HepG2 (cell line): ENCODE results near the gene SESN1. TPM values are rescaled to one million over a fixed set of nuclear protein-coding genes. Genes with fewer than 3 reads are reported as not detected.

Experiments
- ATAC-seq: fragments of 200-7000 bp; cut with Tn5 transposase; 3 replicates; pipeline ENCODE4 v1.9.1; 2020; ENCODE audit warnings: mild to moderate bottlenecking, moderate library complexity
- BruUV-seq: library from RNA; stranded (reverse); fragments of 400-500 nt; replicated peaks from 2 replicates; lab custom pipeline; 2021; lab: Mats Ljungman, UMichigan
- CTCF ChIA-PET: fragments of 300-600 bp; formaldehyde crosslinking; extraction: SDS; loops from one replicate; lab custom pipeline; 2021; ENCODE audit warnings: low total read pairs, inconsistent platforms, low intra/inter-chr PET ratio; lab: Yijun Ruan, JAX
- POLR2A ChIA-PET: fragments of 350-600 bp; sonication (Branson Sonifier 250); formaldehyde crosslinking; loops from one replicate; lab custom pipeline; 2020; ENCODE audit warnings: antibody characterized with exemption, inconsistent platforms; lab: Yijun Ruan, JAX
- DNase-seq: peaks from one replicate; pipeline ENCODE4 v3.0.0-alpha.2; 2015; ENCODE audit warnings: low spot score
- FAIRE-seq: peaks from 3 replicates; lab custom pipeline; 2011; peaks lifted over from hg19 to GRCh38; lab: Jason Lieb, UNC
- H2AFZ ChIP-seq: one replicate; pipeline ENCODE4 v1.6.1; 2011; ENCODE audit warnings: low read length, inconsistent platforms
- H3K27ac ChIP-seq: fragments of 300-600 bp; 3 replicates; pipeline ENCODE4 v1.8.0; 2011; ENCODE audit warnings: mixed run types, mild to moderate bottlenecking, mixed read lengths, low read length, inconsistent platforms; ENCODE audit not compliant: insufficient read depth; ENCODE audit errors: extremely low read length
- H3K27me3 ChIP-seq, 2 experiments: fragments of 200-600 bp in 1 of 2; 2 replicates in 1 of 2; 3 replicates in 1 of 2; pipeline versions ENCODE4 v1.6.0 to v1.8.0; 2011; ENCODE audit warnings: low read length in 2 of 2, mild to moderate bottlenecking in 2 of 2, moderate library complexity in 2 of 2, inconsistent platforms in 1 of 2; ENCODE audit not compliant: insufficient read depth in 2 of 2, control insufficient read depth in 1 of 2
- H3K36me3 ChIP-seq, 2 experiments: fragments of 200-600 bp in 1 of 2; replicated peaks in 1 of 2; 2 replicates in 1 of 2; 3 replicates in 1 of 2; pipeline versions ENCODE4 v1.5.1 to v1.8.0; 2011; ENCODE audit warnings: low read length in 2 of 2, inconsistent platforms in 1 of 2; ENCODE audit not compliant: insufficient read depth in 2 of 2, control insufficient read depth in 1 of 2
- H3K4me1 ChIP-seq: 2 replicates; pipeline ENCODE4 v1.5.1; 2012; ENCODE audit warnings: low read length, inconsistent platforms; ENCODE audit not compliant: insufficient read depth
- H3K4me2 ChIP-seq: 2 replicates; pipeline ENCODE4 v1.6.0; 2011; ENCODE audit warnings: low read depth, low read length, inconsistent platforms
- H3K4me3 ChIP-seq, 3 experiments: fragments of 200-600 bp in 1 of 3; sonication (generic), shearing (Covaris generic) in 1 of 3; replicated peaks in 1 of 3; 2 replicates each; pipeline ENCODE4 v1.5.1; 2011 to 2016; ENCODE audit warnings: low read length in 3 of 3, inconsistent platforms in 2 of 3, low read depth in 2 of 3, mild to moderate bottlenecking in 2 of 3, control low read depth in 1 of 3, mixed read lengths in 1 of 3; ENCODE audit not compliant: insufficient read depth in 1 of 3
- H3K79me2 ChIP-seq: one replicate; pipeline ENCODE4 v1.6.1; 2011; ENCODE audit warnings: low read length, inconsistent platforms; ENCODE audit not compliant: insufficient read depth
- H3K9ac ChIP-seq: 2 replicates; pipeline ENCODE4 v1.6.0; 2011; ENCODE audit warnings: mild to moderate bottlenecking, low read depth, low read length, inconsistent platforms; ENCODE audit not compliant: insufficient read depth
- H3K9me3 ChIP-seq: 2 replicates; pipeline ENCODE4 v1.5.1; 2012; ENCODE audit warnings: mild to moderate bottlenecking, low read length
- H4K20me1 ChIP-seq: 2 replicates; pipeline ENCODE4 v1.6.0; 2011; ENCODE audit warnings: inconsistent platforms, mild to moderate bottlenecking, low read length, moderate library complexity; ENCODE audit not compliant: insufficient read depth
- BHLHE40 ChIP-seq: IDR thresholded peaks from 2 replicates; pipeline ENCODE4 v1.6.1; 2011; ENCODE audit warnings: low read length, improper control_type of control experiment
- CTCF ChIP-seq: sonication (generic); formaldehyde crosslinking; IDR thresholded peaks from 2 replicates; pipeline ENCODE4 v1.5.0; 2020; ENCODE audit warnings: mild to moderate bottlenecking, missing genetic modification reagents, moderate library complexity
- HMG20A ChIP-seq: IDR thresholded peaks from 2 replicates; pipeline ENCODE4 v1.6.1; 2016; ENCODE audit warnings: borderline replicate concordance
- MIER2 ChIP-seq: IDR thresholded peaks from 2 replicates; pipeline ENCODE4 v1.6.1; 2016; ENCODE audit warnings: missing biosample characterization, missing genetic modification reagents
- PHB2 ChIP-seq: fragments of 450-650 bp; IDR thresholded peaks from 2 replicates; pipeline ENCODE4 v1.6.1; 2018; ENCODE audit not compliant: partially characterized antibody
- SIX4 ChIP-seq: sonication (generic); formaldehyde crosslinking; IDR thresholded peaks from 2 replicates; pipeline ENCODE4 v1.4.0; 2020; ENCODE audit warnings: missing genetic modification reagents
- SKI ChIP-seq: fragments of 450-650 bp; IDR thresholded peaks from one replicate; pipeline ENCODE4 v1.6.1; 2018; ENCODE audit warnings: mild to moderate bottlenecking; ENCODE audit not compliant: partially characterized antibody
- SMAD3 ChIP-seq: sonication (generic); formaldehyde crosslinking; IDR thresholded peaks from 2 replicates; pipeline ENCODE4 v1.4.0; 2020; ENCODE audit warnings: missing genetic modification reagents
- STAG1 ChIP-seq: sonication (generic); formaldehyde crosslinking; IDR thresholded peaks from 2 replicates; pipeline ENCODE4 v1.4.0; 2020; ENCODE audit warnings: missing genetic modification reagents
- TEAD3 ChIP-seq: optimal IDR thresholded peaks from 2 replicates; pipeline ENCODE3; 2016; ENCODE audit warnings: borderline replicate concordance
- ZSCAN12 ChIP-seq: sonication (generic); formaldehyde crosslinking; IDR thresholded peaks from 2 replicates; pipeline ENCODE4 v1.9.0; 2021; ENCODE audit warnings: mild to moderate bottlenecking, missing genetic modification reagents
- ZUFSP ChIP-seq: sonication (generic); formaldehyde crosslinking; IDR thresholded peaks from 2 replicates; pipeline ENCODE4 v1.9.0; 2021; ENCODE audit warnings: missing genetic modification reagents, mild to moderate bottlenecking, borderline replicate concordance
- WGBS: methylation state at CpG from one replicate; pipeline ENCODE4 v1.1.6; 2017; ENCODE audit warnings: low lambda C conversion rate; 5-methylcytosine and 5-hydroxymethylcytosine counted together
- in situ Hi-C: cut with HindIII; loops from 2 replicates; pipeline ENCODE4 v1.10.0; 2017; ENCODE audit warnings: low pct_unique_long_range_greater_than_20kb; ENCODE audit not compliant: extremely low pct_ligation_motif_present
- intact Hi-C: fragments of 100-400 bp; cut with micrococcal nuclease; formaldehyde crosslinking; loops from one replicate; pipeline ENCODE4 v1.10.0; 2022; ENCODE audit not compliant: unreplicated experiment
- polyA plus RNA-seq, 8 experiments: library from polyadenylated mRNA; depleted of rRNA in 3 of 8; stranded (reverse) in 7 of 8; unstranded in 1 of 8; fragments of >200 nt; fragmentation: Illumina TruSeq in 4 of 8; extraction: Trizol in 4 of 8; gene quantifications; 2 replicates each; pipeline versions ENCODE4 v1.2.1 to v1.2.3, GENCODE V29; 2011 to 2016; ENCODE audit warnings: low read depth in 4 of 8, missing spikeins in 1 of 8, mixed read lengths in 1 of 8; ENCODE audit not compliant: insufficient read depth in 1 of 8
- total RNA-seq, 5 experiments: library from RNA; depleted of rRNA; stranded (reverse); fragments of >200 nt; fragmentation: Illumina TruSeq; extraction: Trizol; gene quantifications; 2 replicates each; pipeline ENCODE4 v1.2.3, GENCODE V29; 2016; ENCODE audit warnings: low read depth in 1 of 5
- TF ChIP-seq, protein P1 (sequence below): sonication (generic); formaldehyde crosslinking; IDR thresholded peaks from 2 replicates; pipeline ENCODE4 v1.8.0; 2022; ENCODE audit warnings: mild to moderate bottlenecking, missing genetic modification reagents, borderline replicate concordance

The SESN1 gene
- total and polyA plus RNA-seq, 2 of the 13 experiments (the other 11 are each of a cell fraction or from before 2014, with no cell fraction given), result 24.9 to 44.7 TPM

DNA sequence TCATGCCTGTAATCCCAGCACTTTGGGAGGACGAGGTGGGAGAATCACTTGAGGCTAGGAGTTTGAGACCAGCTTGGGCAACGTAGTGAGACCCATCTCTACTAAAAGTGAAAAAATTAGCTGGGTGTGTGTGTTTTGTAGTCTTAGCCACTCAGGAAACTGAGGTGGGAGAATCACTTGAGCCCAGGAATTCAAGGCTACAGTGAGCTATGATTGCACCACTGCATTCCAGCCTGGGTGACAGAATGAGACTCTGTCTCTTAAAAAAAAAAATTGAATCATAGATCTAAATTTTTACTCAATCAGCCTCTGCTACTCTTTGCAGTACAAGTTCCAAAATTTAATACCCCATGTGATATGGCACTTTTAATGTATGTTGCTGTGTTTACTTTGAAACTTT lies 124.9 kb downstream of the SESN1 start:
- FAIRE-seq (no peak), DNase-seq (no peak), ATAC-seq (no peak)
- TF ChIP-seq TEAD3 (CRISPR knock-in tag) (peak; percentile 50), SKI (no peak), SMAD3 (CRISPR knock-in tag) (no peak)
- Histone ChIP-seq H3K4me2 (no peak overlapping the region), H3K79me2 (no peaks in the 10 kb centered on the region), H3K4me1 (peaks cover 36% of the 10 kb centered on the region), H4K20me1 (no peaks in the 10 kb centered on the region), H3K9ac (no peak overlapping the region), H3K9me3 (no peaks in the 10 kb centered on the region), H3K4me3 (no peak overlapping the region), H3K36me3 (no peaks in the 10 kb centered on the region), H2AFZ (no peak overlapping the region), H3K27me3 (no peaks in the 10 kb centered on the region; a peak in 1 of 5 replicates), H3K27ac (no peak overlapping the region)
- BruUV-seq, result no TSS peak
- CTCF ChIA-PET, result no interaction called here
- intact Hi-C loops, result no loop called here
- 36% methylated on average over 2 of the region's 2 CpGs for WGBS
- POLR2A ChIA-PET, result interaction anchor here (0.9 kb wide), 1 partner anchor 126 kb away, joined by 3 read pairs; the partner anchor contains the start of gene CEP57L1
- in situ Hi-C loops, result no loop called here

- peak; percentile 26 for ATAC-seq
- H3K9ac ChIP-seq, result no peak overlapping the region
- peak overlapping the region; percentile 24 for H2AFZ ChIP-seq
- H3K4me1 ChIP-seq, result peaks cover 36% of the 10 kb centered on the region
- intact Hi-C loops, result no loop called here
- no peaks in the 10 kb centered on the region; a peak in 2 of 5 replicates for H3K27me3 ChIP-seq
- WGBS, result 47% methylated on average over 14 of the region's 14 CpGs
- no peak for DNase-seq
- no peaks in the 10 kb centered on the region for H3K79me2 ChIP-seq
- POLR2A ChIA-PET, result no interaction called here
- no peaks in the 10 kb centered on the region for H3K9me3 ChIP-seq
- no peaks in the 10 kb centered on the region for H4K20me1 ChIP-seq
- CTCF ChIA-PET, result no interaction called here
- no peak for TF ChIP-seq ZSCAN12 (CRISPR knock-in tag)
- TF ChIP-seq STAG1, result 0 out of 2 replicates have a peak, but pooled peaks have one; percentile 21
- TF ChIP-seq BHLHE40, result peak; percentile 67
- TF ChIP-seq ZUFSP (CRISPR knock-in tag), result no peak
- TF ChIP-seq SIX4 (CRISPR knock-in tag), result no peak
- no peak for TF ChIP-seq PHB2
- no peak for TF ChIP-seq HMG20A (CRISPR knock-in tag)
- peak; percentile 33; the same call in 1 of the 2 replicates for TF ChIP-seq CTCF (CRISPR knock-in tag)
- TF ChIP-seq MIER2 (CRISPR knock-in tag), result no peak
- TF ChIP-seq, protein P1, sequence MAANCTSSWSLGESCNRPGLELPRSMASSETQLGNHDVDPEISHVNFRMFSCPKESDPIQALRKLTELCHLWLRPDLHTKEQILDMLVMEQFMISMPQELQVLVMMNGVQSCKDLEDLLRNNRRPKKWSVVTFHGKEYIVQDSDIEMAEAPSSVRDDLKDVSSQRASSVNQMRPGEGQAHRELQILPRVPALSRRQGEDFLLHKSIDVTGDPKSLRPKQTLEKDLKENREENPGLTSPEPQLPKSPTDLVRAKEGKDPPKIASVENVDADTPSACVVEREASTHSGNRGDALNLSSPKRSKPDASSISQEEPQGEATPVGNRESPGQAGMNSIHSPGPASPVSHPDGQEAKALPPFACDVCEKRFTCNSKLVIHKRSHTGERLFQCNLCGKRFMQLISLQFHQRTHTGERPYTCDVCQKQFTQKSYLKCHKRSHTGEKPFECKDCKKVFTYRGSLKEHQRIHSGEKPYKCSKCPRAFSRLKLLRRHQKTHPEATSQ (CRISPR knock-in tag), result no peak
- FAIRE-seq, result no peak
- H3K27ac ChIP-seq, result no peak overlapping the region
- BruUV-seq, result no TSS peak
- H3K4me3 ChIP-seq, result peak overlapping the region in 1 of 3 experiments; percentile 49; a peak in 1 of 6 replicates
- H3K4me2 ChIP-seq, result peak overlapping the region; percentile 72
- H3K36me3 ChIP-seq, result no peaks in the 10 kb centered on the region
- in situ Hi-C loops, result no loop called here
Observed at GRCh38 chr6:108968325-108969316, 126.0 kb downstream of the SESN1 start.
